SK-N-SH (cell line): Measurements from ENCODE around the gene NLRP9. TPM values are rescaled to one million over a fixed set of nuclear protein-coding genes. Genes with fewer than 3 reads are reported as not detected.

Experiments
- CTCF ChIA-PET: fragments of 300-600, 350-600 bp; formaldehyde crosslinking; extraction: SDS; loops from one replicate; lab custom pipeline; 2021; lab: Yijun Ruan, JAX
- POLR2A ChIA-PET: fragments of 350-600 bp; sonication (Branson Sonifier 250); formaldehyde crosslinking; extraction: SDS; loops from one replicate; lab custom pipeline; 2020; ENCODE audit warnings: antibody characterized with exemption, inconsistent platforms; lab: Yijun Ruan, JAX
- DNase-seq: peaks from one replicate; pipeline ENCODE4 v3.0.0; 2012
- H2AFZ ChIP-seq: fragments of 200-600 bp; sonication (generic); 2 replicates; pipeline ENCODE4 v1.8.1; 2016; ENCODE audit warnings: antibody characterized with exemption, mild to moderate bottlenecking, low read depth
- H3F3A ChIP-seq: fragments of 200-600 bp; sonication (generic); replicated peaks from 2 replicates; pipeline ENCODE3; 2016; ENCODE audit warnings: antibody characterized with exemption, mild to moderate bottlenecking; ENCODE audit not compliant: insufficient read depth
- H3K27ac ChIP-seq, 2 experiments: fragments of 200-500 bp in 1 of 2; fragments of 200-600 bp in 1 of 2; sonication (Bioruptor generic) in 1 of 2; sonication (generic), shearing (Covaris generic) in 1 of 2; 2 replicates each; pipeline versions ENCODE4 v1.5.1 to v1.6.1; 2014 to 2016; ENCODE audit warnings: low read depth in 2 of 2, inconsistent platforms in 1 of 2, low read length in 1 of 2, mild to moderate bottlenecking in 1 of 2, mixed read lengths in 1 of 2
- H3K27me3 ChIP-seq: fragments of 200-600 bp; sonication (generic), shearing (Covaris generic); 2 replicates; pipeline ENCODE4 v1.6.1; 2016; ENCODE audit warnings: mixed run types; ENCODE audit not compliant: insufficient read depth
- H3K36me3 ChIP-seq, 2 experiments: fragments of 200-500 bp in 1 of 2; fragments of 200-600 bp in 1 of 2; sonication (Bioruptor generic) in 1 of 2; sonication (generic) in 1 of 2; replicated peaks in 1 of 2; 2 replicates each; pipeline versions ENCODE3 to v1.5.1; 2014 to 2016; ENCODE audit warnings: low read length in 1 of 2, mild to moderate bottlenecking in 1 of 2; ENCODE audit not compliant: insufficient read depth in 2 of 2, control insufficient read depth in 1 of 2
- H3K4me1 ChIP-seq, 2 experiments: fragments of 200-500 bp in 1 of 2; fragments of 200-600 bp in 1 of 2; sonication (Bioruptor generic) in 1 of 2; sonication (generic), shearing (Covaris generic) in 1 of 2; 2 replicates each; pipeline versions ENCODE4 v1.5.1 to v1.6.1; 2014 to 2016; ENCODE audit warnings: low read depth in 1 of 2, low read length in 1 of 2, mixed run types in 1 of 2; ENCODE audit not compliant: insufficient read depth in 2 of 2, control insufficient read depth in 1 of 2
- H3K4me2 ChIP-seq: fragments of 200-600 bp; sonication (generic), shearing (Covaris generic); 2 replicates; pipeline ENCODE4 v1.6.1; 2017; ENCODE audit warnings: mixed run types
- H3K4me3 ChIP-seq, 2 experiments: fragments of 200-500 bp in 1 of 2; fragments of 200-600 bp in 1 of 2; sonication (Bioruptor generic) in 1 of 2; sonication (generic), shearing (Covaris generic) in 1 of 2; 2 replicates each; pipeline versions ENCODE4 v1.5.1 to v1.8.1; 2014 to 2016; ENCODE audit warnings: low read depth in 2 of 2, inconsistent platforms in 1 of 2, low read length in 1 of 2, mild to moderate bottlenecking in 1 of 2, mixed read lengths in 1 of 2, moderate library complexity in 1 of 2
- H3K79me2 ChIP-seq: fragments of 200-600 bp; sonication (generic); 2 replicates; pipeline ENCODE4 v1.8.1; 2017; ENCODE audit warnings: mild to moderate bottlenecking; ENCODE audit not compliant: insufficient read depth
- H3K9ac ChIP-seq: fragments of 200-600 bp; sonication (generic); 2 replicates; pipeline ENCODE4 v1.6.1; 2017; ENCODE audit warnings: mixed run types
- H3K9me2 ChIP-seq: fragments of 200-600 bp; sonication (generic); 2 replicates; pipeline ENCODE4 v1.6.1; 2017; ENCODE audit warnings: mixed run types
- H3K9me3 ChIP-seq: fragments of 200-600 bp; sonication (generic); 2 replicates; pipeline ENCODE4 v1.6.1; 2017; ENCODE audit warnings: mixed run types, mild to moderate bottlenecking, moderate library complexity
- H4K20me1 ChIP-seq: fragments of 200-600 bp; sonication (generic); 2 replicates; pipeline ENCODE4 v1.6.1; 2017; ENCODE audit warnings: mild to moderate bottlenecking, mixed run types; ENCODE audit not compliant: insufficient read depth
- FOXM1 ChIP-seq: IDR thresholded peaks from 2 replicates; pipeline ENCODE4 v1.4.0; 2012; ENCODE audit warnings: low read depth, mild to moderate bottlenecking
- NFIC ChIP-seq: IDR thresholded peaks from 2 replicates; pipeline ENCODE4 v1.4.0; 2012; ENCODE audit warnings: borderline replicate concordance
- RXRA ChIP-seq: IDR thresholded peaks from 2 replicates; pipeline ENCODE4 v1.4.0; 2012; ENCODE audit warnings: low read depth, mild to moderate bottlenecking, borderline replicate concordance
- SMC3 ChIP-seq: IDR thresholded peaks from 2 replicates; pipeline ENCODE4 v1.6.1; 2012; ENCODE audit warnings: low read depth, low read length, improper control_type of control experiment
- WGBS: methylation state at CpG from one replicate; pipeline ENCODE4 v1.1.6; 2017; ENCODE audit warnings: low lambda C conversion rate; 5-methylcytosine and 5-hydroxymethylcytosine counted together
- polyA plus RNA-seq, 3 experiments: library from polyadenylated mRNA; depleted of rRNA; stranded (reverse); fragments of >200 nt; gene quantifications; 2 replicates each; pipeline ENCODE4 v1.2.3, GENCODE V29; 2012
- TF ChIP-seq, protein P1 (sequence below): fragments of 200-600 bp; sonication (generic); IDR thresholded peaks from 2 replicates; pipeline ENCODE4 v1.6.1; 2017; ENCODE audit warnings: antibody characterized with exemption, mild to moderate bottlenecking, moderate library complexity
- TF ChIP-seq, protein P2 (sequence below): IDR thresholded peaks from 2 replicates; pipeline ENCODE4 v1.4.0; 2012; ENCODE audit warnings: low read depth, borderline replicate concordance

NLRP9 gene
- polyA plus RNA-seq, 1 of the 3 experiments (the other 2 are of a cell fraction) = not detected

DNA sequence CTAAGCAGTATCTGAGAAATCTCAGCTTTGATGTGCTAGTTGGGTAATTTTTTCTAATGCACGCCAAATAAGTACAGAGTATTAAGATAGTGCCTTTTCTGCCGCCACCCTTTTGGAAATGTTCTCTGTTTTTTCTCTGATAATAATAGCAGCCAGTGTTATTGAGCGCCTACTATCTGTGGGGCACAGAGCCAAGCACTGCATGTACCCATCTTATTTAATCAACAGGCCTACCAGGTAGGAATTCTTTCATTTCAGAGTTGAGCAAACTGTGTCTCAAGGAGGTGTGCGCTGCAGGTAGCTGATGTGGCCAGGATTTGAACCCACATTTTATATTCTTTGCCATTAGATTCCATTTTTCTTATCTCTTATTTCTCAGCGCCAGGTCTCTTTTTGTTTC lies 61.8 kb downstream of the NLRP9 start:
- CTCF ChIA-PET = interaction anchor here (1.0 kb wide), 1 partner anchor 22 kb away, joined by 4 read pairs; no protein-coding TSS in a partner anchor
- H3K9me2 ChIP-seq = no peaks in the 10 kb centered on the region
- TF ChIP-seq, protein P1, sequence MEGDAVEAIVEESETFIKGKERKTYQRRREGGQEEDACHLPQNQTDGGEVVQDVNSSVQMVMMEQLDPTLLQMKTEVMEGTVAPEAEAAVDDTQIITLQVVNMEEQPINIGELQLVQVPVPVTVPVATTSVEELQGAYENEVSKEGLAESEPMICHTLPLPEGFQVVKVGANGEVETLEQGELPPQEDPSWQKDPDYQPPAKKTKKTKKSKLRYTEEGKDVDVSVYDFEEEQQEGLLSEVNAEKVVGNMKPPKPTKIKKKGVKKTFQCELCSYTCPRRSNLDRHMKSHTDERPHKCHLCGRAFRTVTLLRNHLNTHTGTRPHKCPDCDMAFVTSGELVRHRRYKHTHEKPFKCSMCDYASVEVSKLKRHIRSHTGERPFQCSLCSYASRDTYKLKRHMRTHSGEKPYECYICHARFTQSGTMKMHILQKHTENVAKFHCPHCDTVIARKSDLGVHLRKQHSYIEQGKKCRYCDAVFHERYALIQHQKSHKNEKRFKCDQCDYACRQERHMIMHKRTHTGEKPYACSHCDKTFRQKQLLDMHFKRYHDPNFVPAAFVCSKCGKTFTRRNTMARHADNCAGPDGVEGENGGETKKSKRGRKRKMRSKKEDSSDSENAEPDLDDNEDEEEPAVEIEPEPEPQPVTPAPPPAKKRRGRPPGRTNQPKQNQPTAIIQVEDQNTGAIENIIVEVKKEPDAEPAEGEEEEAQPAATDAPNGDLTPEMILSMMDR = peak; percentile 29
- peak; percentile 47; the same call in 1 of the 2 replicates for TF ChIP-seq NFIC
- TF ChIP-seq, protein P2, sequence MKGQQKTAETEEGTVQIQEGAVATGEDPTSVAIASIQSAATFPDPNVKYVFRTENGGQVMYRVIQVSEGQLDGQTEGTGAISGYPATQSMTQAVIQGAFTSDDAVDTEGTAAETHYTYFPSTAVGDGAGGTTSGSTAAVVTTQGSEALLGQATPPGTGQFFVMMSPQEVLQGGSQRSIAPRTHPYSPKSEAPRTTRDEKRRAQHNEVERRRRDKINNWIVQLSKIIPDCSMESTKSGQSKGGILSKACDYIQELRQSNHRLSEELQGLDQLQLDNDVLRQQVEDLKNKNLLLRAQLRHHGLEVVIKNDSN = no peak
- TF ChIP-seq, all 33 proteins: peak for 2
- Histone ChIP-seq H3K36me3 (peaks cover 27 to 47% of the 10 kb centered on the region in 2 experiments), H3K27ac (no peak overlapping the region), H3K9ac (peak overlapping the region; percentile 87), H3K4me1 (peaks cover 7 to 28% of the 10 kb centered on the region in 2 experiments; a peak in 3 of 4 replicates), H4K20me1 (peaks cover 78% of the 10 kb centered on the region), H3K4me3 (peak overlapping the region; percentile 74 to 96), H2AFZ (no peak overlapping the region), H3K4me2 (peak overlapping the region; percentile 97), H3K27me3 (no peaks in the 10 kb centered on the region), H3K79me2 (peaks cover 92% of the 10 kb centered on the region), H3F3A (peaks cover 28% of the 10 kb centered on the region), H3K9me3 (no peaks in the 10 kb centered on the region)
- no peak for DNase-seq
- 68% methylated on average over 5 of the region's 5 CpGs for WGBS
- POLR2A ChIA-PET = no interaction called here

DNA sequence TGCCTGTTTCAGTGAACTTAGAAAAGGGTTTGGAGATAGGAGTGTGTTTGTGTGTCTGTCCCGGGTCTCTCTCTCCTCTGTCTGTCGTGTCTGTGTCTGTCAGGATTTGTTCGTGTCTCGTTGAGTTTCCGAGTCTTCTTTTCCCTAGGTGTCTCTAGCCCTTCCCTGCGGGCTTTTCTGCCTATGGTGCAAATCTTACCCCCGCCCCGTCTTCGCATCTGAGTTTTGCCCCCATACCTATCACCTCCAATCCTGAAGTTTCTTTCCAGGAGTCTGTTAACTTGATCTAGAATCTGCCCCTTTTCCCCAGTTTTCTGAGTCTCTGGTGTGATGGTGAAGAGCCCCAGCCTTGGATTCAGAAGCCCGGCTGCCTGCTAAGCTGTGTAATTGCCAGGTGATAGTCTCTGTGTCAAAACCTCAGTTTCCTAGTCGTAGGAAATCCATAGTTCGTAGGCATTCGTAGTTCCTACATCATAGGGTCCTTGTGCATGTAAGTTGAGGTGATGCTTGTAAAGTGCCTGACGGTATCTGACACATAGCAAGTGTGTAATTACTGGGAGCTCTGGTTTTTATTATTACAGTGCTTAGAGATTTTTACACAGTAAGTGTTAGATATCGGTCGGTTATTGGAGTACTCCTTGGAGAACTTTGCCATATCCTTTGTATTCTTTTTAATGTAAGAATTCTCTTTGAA lies 62.4 kb downstream of the NLRP9 start:
- POLR2A ChIA-PET = no interaction called here
- Histone ChIP-seq H3K4me3 (peak overlapping the region; percentile 74 to 96), H3K4me2 (peak overlapping the region; percentile 97), H3K79me2 (peaks cover 91% of the 10 kb centered on the region), H3K27me3 (no peaks in the 10 kb centered on the region), H3K27ac (peak overlapping the region; percentile 74 to 84; a peak in 3 of 4 replicates), H3K36me3 (peaks cover 21 to 42% of the 10 kb centered on the region in 2 experiments), H3F3A (peaks cover 32% of the 10 kb centered on the region), H2AFZ (no peak overlapping the region), H3K9me2 (no peaks in the 10 kb centered on the region), H3K9me3 (no peaks in the 10 kb centered on the region), H3K9ac (peak overlapping the region; percentile 87), H4K20me1 (peaks cover 78% of the 10 kb centered on the region), H3K4me1 (peaks cover 7 to 28% of the 10 kb centered on the region in 2 experiments; a peak in 3 of 4 replicates)
- WGBS = 13% methylated on average over 16 of the region's 16 CpGs
- DNase-seq = no peak
- CTCF ChIA-PET = interaction anchor here (1.0 kb wide), 1 partner anchor 22 kb away, joined by 4 read pairs; no protein-coding TSS in a partner anchor
- TF ChIP-seq FOXM1 = no peak
- TF ChIP-seq SMC3 = no peak
- no peak for TF ChIP-seq RXRA
